Natural killer cell (primary cell): ENCODE measurements around the gene ASAP2. TPM values are rescaled to one million over a fixed set of nuclear protein-coding genes. Genes with fewer than 3 reads are reported as not detected.

Source experiments
- ATAC-seq, 3 donors: fragments of 150-1000 bp in 2 of 3; fragments of 200-7000 bp in 1 of 3; cut with Tn5 transposase; 1 replicate in 1 of 3; 2 replicates in 2 of 3; pipeline ENCODE4 v1.10.0; 2021; ENCODE audit warnings: mild to moderate bottlenecking in 2 of 3, moderate library complexity in 2 of 3
- DNase-seq, 2 donors: peaks; one replicate each; pipeline versions ENCODE4 v3.0.0 to v3.0.0-alpha.2; 2013 to 2021; ENCODE audit warnings: mixed read lengths in 1 of 2
- H3K27ac ChIP-seq: one replicate; pipeline ENCODE4 v1.5.1; 2013; ENCODE audit warnings: mild to moderate bottlenecking, low read length
- H3K27me3 ChIP-seq: one replicate; pipeline ENCODE4 v1.6.1; 2013; ENCODE audit warnings: low read length; ENCODE audit not compliant: control insufficient read depth, insufficient read depth
- H3K36me3 ChIP-seq: one replicate; pipeline ENCODE4 v1.6.1; 2013; ENCODE audit warnings: low read length; ENCODE audit not compliant: control insufficient read depth, insufficient read depth
- H3K4me1 ChIP-seq: one replicate; pipeline ENCODE4 v1.6.1; 2013; ENCODE audit warnings: low read length; ENCODE audit not compliant: control insufficient read depth, insufficient read depth
- H3K4me3 ChIP-seq: one replicate; pipeline ENCODE4 v1.5.1; 2013; ENCODE audit warnings: low read length
- H3K9me3 ChIP-seq: one replicate; pipeline ENCODE4 v1.6.1; 2013; ENCODE audit warnings: low read length; ENCODE audit not compliant: control insufficient read depth, insufficient read depth
- H3K27ac Mint-ChIP-seq, 2 donors: one replicate each; pipeline ENCODE4 v1.8.0; 2022; ENCODE audit warnings: mild to moderate bottlenecking in 2 of 2, mixed read lengths in 2 of 2, moderate library complexity in 1 of 2
- H3K27me3 Mint-ChIP-seq, 2 donors: one replicate each; pipeline ENCODE4 v1.8.0; 2022; ENCODE audit warnings: low read depth in 2 of 2, mixed read lengths in 2 of 2
- H3K36me3 Mint-ChIP-seq: one replicate; pipeline ENCODE4 v1.8.0; 2022; ENCODE audit warnings: mixed read lengths
- H3K4me1 Mint-ChIP-seq, 2 donors: one replicate each; pipeline ENCODE4 v1.8.0; 2022; ENCODE audit warnings: mixed read lengths in 2 of 2
- H3K4me3 Mint-ChIP-seq: one replicate; pipeline ENCODE4 v1.8.0; 2022; ENCODE audit warnings: mild to moderate bottlenecking, moderate library complexity, mixed read lengths
- H3K9me3 Mint-ChIP-seq, 2 donors: one replicate each; pipeline ENCODE4 v1.8.0; 2022; ENCODE audit warnings: mixed read lengths in 2 of 2
- CTCF ChIP-seq: fragments of 200-600 bp; IDR thresholded peaks from one replicate; pipeline ENCODE4 v1.8.0; 2022; ENCODE audit warnings: antibody characterized with exemption
- WGBS: methylation state at CpG from one replicate; pipeline ENCODE4 v1.1.7; 2013; ENCODE audit warnings: missing lambda C conversion rate; ENCODE audit not compliant: insufficient coverage; 5-methylcytosine and 5-hydroxymethylcytosine counted together
- intact Hi-C: fragments of 100-400 bp; cut with micrococcal nuclease; formaldehyde crosslinking; loops from one replicate; pipeline ENCODE4 v1.14.2; 2022
- total RNA-seq, 4 donors: library from RNA; stranded (reverse); fragments of 120-200 nt in 1 of 4; gene quantifications; one replicate each; pipeline versions ENCODE4 v1.2.3 to v1.2.4, GENCODE V29; 2013 to 2022

ASAP2 gene
- total RNA-seq, 3 donors from 2014 or later (not counting 1 experiment from before 2014, with no cell fraction given), result 0.20 to 1.8 (median 0.60) TPM

DNA sequence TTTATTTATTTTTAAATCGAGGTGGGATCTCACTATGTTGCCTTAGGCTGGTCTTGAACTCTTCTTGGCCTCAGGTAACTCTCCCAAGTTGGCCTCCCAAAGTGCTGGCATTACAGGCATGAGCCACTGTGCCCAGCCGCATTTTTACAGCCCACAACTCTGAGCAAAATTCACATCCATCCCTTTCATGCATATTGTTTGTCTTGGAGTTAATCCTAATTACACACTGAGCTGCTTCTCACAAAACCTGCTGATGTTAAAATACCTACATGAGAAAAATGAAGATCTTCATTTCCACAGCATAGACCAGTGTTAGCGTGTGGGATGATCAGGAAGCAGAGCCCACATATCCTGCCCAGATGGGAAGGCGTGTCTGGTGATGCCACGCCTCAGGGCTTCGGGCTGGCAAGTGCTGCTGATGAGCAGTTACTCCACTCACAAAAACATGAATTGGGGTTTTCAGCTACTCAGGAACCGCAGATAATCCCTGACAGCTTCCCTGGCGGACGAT is 202.1 kb downstream of the ASAP2 start:
- no peak overlapping the region for H3K4me3 ChIP-seq
- no peak for TF ChIP-seq CTCF
- Mint-ChIP-seq H3K36me3 (no peaks in the 10 kb centered on the region), H3K9me3 (no peaks in the 10 kb centered on the region), H3K4me1 (peaks cover 1 to 2% of the 10 kb centered on the region in 2 donors), H3K27ac (no peak overlapping the region), H3K4me3 (no peak overlapping the region), H3K27me3 (no peaks in the 10 kb centered on the region)
- H3K36me3 ChIP-seq, result peaks cover 55% of the 10 kb centered on the region
- 96% methylated on average over 9 of the region's 9 CpGs for WGBS
- intact Hi-C loops, result no loop called here
- H3K9me3 ChIP-seq, result no peaks in the 10 kb centered on the region
- H3K27me3 ChIP-seq, result no peaks in the 10 kb centered on the region
- ATAC-seq, result no peak
- H3K27ac ChIP-seq, result no peak overlapping the region
- no peak for DNase-seq
- no peaks in the 10 kb centered on the region for H3K4me1 ChIP-seq

DNA sequence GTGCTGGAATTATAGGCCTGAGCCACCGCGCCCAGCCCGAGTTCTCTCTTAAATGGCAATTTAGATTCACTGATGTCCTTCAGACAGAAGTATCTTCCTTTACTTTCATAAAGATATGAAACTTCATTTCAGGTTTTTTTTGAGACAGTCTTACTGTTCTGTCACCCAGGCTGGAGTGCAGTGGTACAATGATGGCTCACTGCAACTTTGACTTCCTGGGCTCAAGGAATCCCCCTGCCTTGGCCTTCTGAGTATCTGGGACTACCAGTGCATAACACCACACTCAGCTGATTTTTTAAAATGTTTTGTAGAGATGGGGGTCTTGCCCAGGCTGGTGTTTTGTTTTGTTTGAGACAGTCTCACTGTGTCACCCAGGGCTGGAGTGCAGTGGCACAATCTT is 203.5 kb downstream of the ASAP2 start:
- H3K4me1 ChIP-seq, result peaks cover 4% of the 10 kb centered on the region
- Mint-ChIP-seq H3K27me3 (no peaks in the 10 kb centered on the region), H3K4me3 (no peak overlapping the region), H3K4me1 (peaks cover 13 to 15% of the 10 kb centered on the region in 2 donors), H3K27ac (no peak overlapping the region), H3K9me3 (no peaks in the 10 kb centered on the region), H3K36me3 (no peaks in the 10 kb centered on the region)
- no peak overlapping the region for H3K27ac ChIP-seq
- H3K27me3 ChIP-seq, result no peaks in the 10 kb centered on the region
- no peak for ATAC-seq
- peaks cover 55% of the 10 kb centered on the region for H3K36me3 ChIP-seq
- WGBS, result 100% methylated on average over 3 of the region's 3 CpGs
- intact Hi-C loops, result no loop called here
- H3K4me3 ChIP-seq, result no peak overlapping the region
- no peak for DNase-seq
- TF ChIP-seq CTCF, result no peak
- no peaks in the 10 kb centered on the region for H3K9me3 ChIP-seq

GRCh38 chr2:9412781-9413180 is 206.2 kb downstream of the ASAP2 start:
- ATAC-seq (no peak), DNase-seq (no peak)
- 96% methylated on average over 5 of the region's 7 CpGs for WGBS
- Histone ChIP-seq H3K4me3 (no peak overlapping the region), H3K27me3 (no peaks in the 10 kb centered on the region), H3K27ac (no peak overlapping the region), H3K4me1 (peaks cover 16% of the 10 kb centered on the region), H3K9me3 (no peaks in the 10 kb centered on the region), H3K36me3 (peaks cover 36% of the 10 kb centered on the region)
- no peak overlapping the region for H3K4me3 Mint-ChIP-seq
- H3K36me3 Mint-ChIP-seq, result no peaks in the 10 kb centered on the region
- H3K27me3 Mint-ChIP-seq, result no peaks in the 10 kb centered on the region
- H3K27ac Mint-ChIP-seq, result peak overlapping the region in 1 of 2 donors; percentile 15
- intact Hi-C loops, result no loop called here
- H3K4me1 Mint-ChIP-seq, result peaks cover 36% of the 10 kb centered on the region in 2 donors
- TF ChIP-seq CTCF, result no peak
- H3K9me3 Mint-ChIP-seq, result no peaks in the 10 kb centered on the region

DNA sequence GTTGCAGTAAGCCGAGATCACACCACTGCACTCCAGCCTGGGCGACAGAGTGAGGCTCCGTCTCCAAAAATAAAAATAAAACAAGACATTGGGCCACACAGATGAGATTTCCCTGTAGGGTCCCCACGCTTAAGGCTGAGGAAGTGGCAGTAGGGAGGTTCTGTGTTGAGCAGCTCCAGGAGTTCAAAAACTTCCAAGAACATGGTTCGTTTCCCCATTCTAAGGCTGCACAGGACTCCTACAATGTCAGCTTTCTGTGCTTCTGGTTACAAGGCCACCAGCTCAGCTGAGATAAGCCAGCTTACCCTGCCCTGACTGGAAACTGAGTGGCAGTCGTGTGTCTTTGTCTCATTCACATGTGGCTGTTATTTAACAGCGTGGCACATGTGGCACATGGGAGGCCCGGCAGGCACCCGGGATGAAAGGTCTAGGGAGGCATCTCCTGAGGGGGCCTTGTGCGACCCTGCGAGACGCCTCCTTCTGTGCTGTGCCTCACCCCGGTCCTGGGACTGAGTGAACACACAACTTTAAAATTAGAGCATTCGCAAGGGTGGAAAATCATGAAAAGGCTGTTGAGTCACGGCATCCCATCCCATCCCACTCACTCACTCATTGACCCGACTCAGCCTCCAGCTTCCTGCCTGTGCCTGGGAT is 209.0 kb downstream of the ASAP2 start:
- peaks cover 16% of the 10 kb centered on the region for H3K4me1 ChIP-seq
- Mint-ChIP-seq H3K9me3 (no peaks in the 10 kb centered on the region), H3K27me3 (no peaks in the 10 kb centered on the region), H3K36me3 (no peaks in the 10 kb centered on the region), H3K4me1 (peaks cover 50 to 53% of the 10 kb centered on the region in 2 donors), H3K27ac (peak overlapping the region in 1 of 2 donors; percentile 78), H3K4me3 (no peak overlapping the region)
- H3K9me3 ChIP-seq, result no peaks in the 10 kb centered on the region
- ATAC-seq, result no peak
- 98% methylated on average over 16 of the region's 16 CpGs for WGBS
- H3K27me3 ChIP-seq, result no peaks in the 10 kb centered on the region
- no peak for DNase-seq
- no peak overlapping the region for H3K27ac ChIP-seq
- intact Hi-C loops, result no loop called here
- no peak for TF ChIP-seq CTCF
- peaks cover 23% of the 10 kb centered on the region for H3K36me3 ChIP-seq
- H3K4me3 ChIP-seq, result no peak overlapping the region
